ENCODE data around the gene ENO2. TPM values are rescaled to one million over a fixed set of nuclear protein-coding genes. Genes with fewer than 3 reads are reported as not detected.

Gene ENO2
- total RNA-seq, 1 experiment from 2014 or later = 33.5 TPM

DNA sequence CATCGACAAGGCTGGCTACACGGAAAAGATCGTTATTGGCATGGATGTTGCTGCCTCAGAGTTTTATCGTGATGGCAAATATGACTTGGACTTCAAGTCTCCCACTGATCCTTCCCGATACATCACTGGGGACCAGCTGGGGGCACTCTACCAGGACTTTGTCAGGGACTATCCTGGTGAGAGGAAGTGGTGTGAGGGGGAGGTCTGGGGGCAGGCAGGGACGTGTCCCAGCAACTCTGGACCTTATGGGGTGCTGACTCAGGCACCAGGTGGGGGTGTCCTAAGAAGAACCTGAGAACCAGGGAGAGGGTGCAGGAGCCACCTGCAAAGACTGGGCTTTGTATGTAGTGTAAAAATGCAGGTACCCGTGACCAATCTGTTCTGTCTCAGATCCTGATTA lies 5.2 kb downstream of the ENO2 start:
- no peak for ATAC-seq
- TF ChIP-seq, protein P1, sequence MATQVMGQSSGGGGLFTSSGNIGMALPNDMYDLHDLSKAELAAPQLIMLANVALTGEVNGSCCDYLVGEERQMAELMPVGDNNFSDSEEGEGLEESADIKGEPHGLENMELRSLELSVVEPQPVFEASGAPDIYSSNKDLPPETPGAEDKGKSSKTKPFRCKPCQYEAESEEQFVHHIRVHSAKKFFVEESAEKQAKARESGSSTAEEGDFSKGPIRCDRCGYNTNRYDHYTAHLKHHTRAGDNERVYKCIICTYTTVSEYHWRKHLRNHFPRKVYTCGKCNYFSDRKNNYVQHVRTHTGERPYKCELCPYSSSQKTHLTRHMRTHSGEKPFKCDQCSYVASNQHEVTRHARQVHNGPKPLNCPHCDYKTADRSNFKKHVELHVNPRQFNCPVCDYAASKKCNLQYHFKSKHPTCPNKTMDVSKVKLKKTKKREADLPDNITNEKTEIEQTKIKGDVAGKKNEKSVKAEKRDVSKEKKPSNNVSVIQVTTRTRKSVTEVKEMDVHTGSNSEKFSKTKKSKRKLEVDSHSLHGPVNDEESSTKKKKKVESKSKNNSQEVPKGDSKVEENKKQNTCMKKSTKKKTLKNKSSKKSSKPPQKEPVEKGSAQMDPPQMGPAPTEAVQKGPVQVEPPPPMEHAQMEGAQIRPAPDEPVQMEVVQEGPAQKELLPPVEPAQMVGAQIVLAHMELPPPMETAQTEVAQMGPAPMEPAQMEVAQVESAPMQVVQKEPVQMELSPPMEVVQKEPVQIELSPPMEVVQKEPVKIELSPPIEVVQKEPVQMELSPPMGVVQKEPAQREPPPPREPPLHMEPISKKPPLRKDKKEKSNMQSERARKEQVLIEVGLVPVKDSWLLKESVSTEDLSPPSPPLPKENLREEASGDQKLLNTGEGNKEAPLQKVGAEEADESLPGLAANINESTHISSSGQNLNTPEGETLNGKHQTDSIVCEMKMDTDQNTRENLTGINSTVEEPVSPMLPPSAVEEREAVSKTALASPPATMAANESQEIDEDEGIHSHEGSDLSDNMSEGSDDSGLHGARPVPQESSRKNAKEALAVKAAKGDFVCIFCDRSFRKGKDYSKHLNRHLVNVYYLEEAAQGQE (IDR thresholded peaks at IDR 0.05; ENCODE audit: insufficient read depth in 1 of 2, low read depth in 2 of 2, low read length in 1 of 2) = no peak
- no peak for TF ChIP-seq CTCF (IDR thresholded peaks at IDR 0.05)
- no peaks in the 10 kb centered on the region for H3K27me3 ChIP-seq (ENCODE audit: control insufficient read depth, insufficient read depth, low read length)
- H3K36me3 ChIP-seq (ENCODE audit: control insufficient read depth, insufficient read depth, low read length) = no peaks in the 10 kb centered on the region; the same call in 1 of the 2 replicates
- ChIA-PET POLR2A (interaction anchor here (0.6 kb wide), 1 partner anchor 9 kb away, joined by 4 read pairs; no protein-coding TSS in a partner anchor), CTCF (no interaction called here)
- no peak overlapping the region for H3K4me3 ChIP-seq (ENCODE audit: low read depth in 2 of 2, low read length in 2 of 2)
- H3K4me1 ChIP-seq (ENCODE audit: control insufficient read depth, insufficient read depth, low read length) = peaks cover 3% of the 10 kb centered on the region
- no TSS peak for BruUV-seq (replicated peaks)
- intact Hi-C loops (cut with micrococcal nuclease; ENCODE audit: unreplicated experiment) (no loop called here), in situ Hi-C loops (cut with HindIII; ENCODE audit: low pct_unique_long_range_greater_than_20kb, low sequenced_read_pairs) (no loop called here)
- DNase-seq (ENCODE audit: low read depth, low spot score) = no peak
- no peaks in the 10 kb centered on the region for H3K9me3 ChIP-seq (ENCODE audit: control insufficient read depth, insufficient read depth, low read depth, low read length)
- H3K27ac ChIP-seq (ENCODE audit: low read length) = no peak overlapping the region

DNA sequence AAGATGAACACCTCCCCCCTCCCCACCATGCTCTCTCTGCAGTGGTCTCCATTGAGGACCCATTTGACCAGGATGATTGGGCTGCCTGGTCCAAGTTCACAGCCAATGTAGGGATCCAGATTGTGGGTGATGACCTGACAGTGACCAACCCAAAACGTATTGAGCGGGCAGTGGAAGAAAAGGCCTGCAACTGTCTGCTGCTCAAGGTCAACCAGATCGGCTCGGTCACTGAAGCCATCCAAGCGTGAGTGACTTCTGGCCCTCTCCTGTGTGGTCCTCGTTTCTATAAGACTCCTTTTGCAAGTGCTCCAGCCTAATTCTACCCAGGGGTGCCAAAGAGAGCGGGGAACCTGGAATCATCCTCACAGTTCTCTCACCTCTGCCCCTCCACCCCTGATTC lies 7.2 kb downstream of the ENO2 start:
- BruUV-seq (replicated peaks) = no TSS peak
- in situ Hi-C loops (cut with HindIII; ENCODE audit: low pct_unique_long_range_greater_than_20kb, low sequenced_read_pairs) (no loop called here), intact Hi-C loops (cut with micrococcal nuclease; ENCODE audit: unreplicated experiment) (no loop called here)
- ATAC-seq (no peak), DNase-seq (ENCODE audit: low read depth, low spot score) (no peak)
- Histone ChIP-seq H3K27me3 (ENCODE audit: control insufficient read depth, insufficient read depth, low read length) (no peaks in the 10 kb centered on the region), H3K4me3 (ENCODE audit: low read depth in 2 of 2, low read length in 2 of 2) (no peak overlapping the region), H3K4me1 (ENCODE audit: control insufficient read depth, insufficient read depth, low read length) (peaks cover 20% of the 10 kb centered on the region), H3K36me3 (ENCODE audit: control insufficient read depth, insufficient read depth, low read length) (no peaks in the 10 kb centered on the region), H3K27ac (ENCODE audit: low read length) (no peak overlapping the region), H3K9me3 (ENCODE audit: control insufficient read depth, insufficient read depth, low read depth, low read length) (no peaks in the 10 kb centered on the region)
- POLR2A ChIA-PET = no interaction called here
- CTCF ChIA-PET = no interaction called here
- TF ChIP-seq POLR2AphosphoS5 (IDR thresholded peaks at IDR 0.05; ENCODE audit: low read depth, low read length) (no peak), SIN3A (IDR thresholded peaks at IDR 0.05; ENCODE audit: borderline replicate concordance, insufficient read depth, low read depth, low read length) (no peak), CTCF (IDR thresholded peaks at IDR 0.05) (no peak)
- TF ChIP-seq, protein P1 (IDR thresholded peaks at IDR 0.05; ENCODE audit: insufficient read depth in 1 of 2, low read depth in 2 of 2, low read length in 1 of 2) = no peak
